ENCODE data around the gene GPR160.

The GPR160 gene

GRCh38 chr3:170027233-170028102, 10.3 kb upstream of the GPR160 start:
- DNase-seq (ENCODE audit: low read depth): no peak

DNA sequence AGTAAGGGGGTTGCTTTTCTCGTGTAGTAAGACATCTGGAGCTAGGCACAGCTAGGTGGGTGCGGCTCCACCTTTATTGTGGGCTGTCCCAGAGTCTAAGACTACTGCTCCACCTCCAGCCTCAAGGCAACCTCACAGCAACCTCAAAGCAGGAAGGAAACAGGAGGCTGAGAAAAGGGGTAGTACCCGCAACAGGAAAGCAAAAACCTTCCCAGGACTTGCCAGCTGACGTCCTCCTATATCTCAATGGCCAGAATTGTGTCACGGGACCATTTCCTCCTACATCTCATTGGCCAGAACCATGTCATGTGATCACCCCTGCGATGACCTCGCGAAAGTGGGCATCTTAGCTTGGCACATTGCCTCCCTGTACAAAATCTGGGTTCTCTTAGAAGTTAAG, 4.3 kb upstream of the GPR160 start:
- DNase-seq (ENCODE audit: low read depth): no peak

GRCh38 chr3:170038434-170039110, 777 bp downstream of the GPR160 start:
- DNase-seq (ENCODE audit: low read depth): no peak

- DNase-seq (ENCODE audit: low read depth): no peak
These were observed 2.6 kb downstream of the GPR160 start for GRCh38 chr3:170040418-170040817.

DNA sequence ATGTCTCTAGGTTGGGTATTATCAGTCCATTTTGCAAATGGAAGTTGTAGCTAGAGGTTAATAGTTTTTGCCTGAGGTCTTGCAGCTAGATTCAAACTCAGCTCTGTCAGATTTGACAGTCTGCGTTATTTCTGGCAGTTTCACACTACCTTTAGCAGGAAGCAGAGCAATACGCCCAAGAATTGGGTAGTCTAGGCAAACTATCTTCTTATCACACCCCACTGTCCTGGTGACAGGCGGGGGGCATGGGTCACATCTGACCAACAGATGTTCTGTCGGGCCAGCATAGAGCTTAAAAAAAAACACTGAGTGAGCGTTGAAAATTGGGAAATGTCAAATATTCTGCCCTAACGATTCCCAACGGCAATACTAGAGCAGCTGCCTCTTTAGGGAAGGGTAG, 5.7 kb downstream of the GPR160 start:
- no peak for DNase-seq (ENCODE audit: low read depth)

GRCh38 chr3:170044271-170044670, 6.5 kb downstream of the GPR160 start:
- no peak for DNase-seq (ENCODE audit: low read depth)

DNA sequence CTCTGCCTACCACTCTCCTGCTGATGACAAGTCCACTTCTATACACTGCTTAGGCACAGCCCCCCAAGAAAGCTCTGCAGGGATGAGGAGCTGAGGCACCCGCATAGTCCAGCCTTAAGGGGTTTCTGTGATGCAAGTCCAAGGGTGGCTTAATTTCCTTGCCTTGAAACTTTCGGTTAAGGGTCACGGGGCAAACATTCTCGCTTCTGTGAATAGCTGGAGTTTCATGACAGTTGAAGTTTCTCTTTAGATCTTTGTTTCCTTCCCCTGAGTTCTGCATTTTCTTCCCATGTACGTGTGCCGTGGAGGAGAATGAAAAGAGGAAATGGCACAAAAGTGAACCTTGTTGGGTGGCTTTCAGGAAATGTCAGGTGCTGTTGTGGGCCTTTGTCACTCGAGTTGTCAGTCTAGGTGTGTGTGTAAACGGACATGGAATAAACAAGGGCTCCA, 7.0 kb downstream of the GPR160 start:
- no peak for DNase-seq (ENCODE audit: low read depth)

- no peak for DNase-seq (ENCODE audit: low read depth)
These were observed 8.7 kb downstream of the GPR160 start for GRCh38 chr3:170046269-170047132.

DNA sequence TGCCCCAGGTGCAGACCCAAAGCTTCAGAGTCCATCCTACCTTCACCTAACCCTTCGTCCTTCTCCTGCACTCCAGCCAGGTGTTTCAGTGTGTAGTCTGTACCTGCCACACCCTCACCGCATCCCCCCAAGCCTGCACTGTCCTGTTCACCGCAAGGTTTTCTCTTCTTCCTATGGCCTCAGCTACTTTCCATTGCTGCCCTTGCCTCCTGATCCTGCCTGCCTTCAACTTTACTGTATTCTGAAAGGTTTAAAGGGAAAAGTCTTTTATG, 9.3 kb downstream of the GPR160 start:
- no peak for DNase-seq (ENCODE audit: low read depth)

DNA sequence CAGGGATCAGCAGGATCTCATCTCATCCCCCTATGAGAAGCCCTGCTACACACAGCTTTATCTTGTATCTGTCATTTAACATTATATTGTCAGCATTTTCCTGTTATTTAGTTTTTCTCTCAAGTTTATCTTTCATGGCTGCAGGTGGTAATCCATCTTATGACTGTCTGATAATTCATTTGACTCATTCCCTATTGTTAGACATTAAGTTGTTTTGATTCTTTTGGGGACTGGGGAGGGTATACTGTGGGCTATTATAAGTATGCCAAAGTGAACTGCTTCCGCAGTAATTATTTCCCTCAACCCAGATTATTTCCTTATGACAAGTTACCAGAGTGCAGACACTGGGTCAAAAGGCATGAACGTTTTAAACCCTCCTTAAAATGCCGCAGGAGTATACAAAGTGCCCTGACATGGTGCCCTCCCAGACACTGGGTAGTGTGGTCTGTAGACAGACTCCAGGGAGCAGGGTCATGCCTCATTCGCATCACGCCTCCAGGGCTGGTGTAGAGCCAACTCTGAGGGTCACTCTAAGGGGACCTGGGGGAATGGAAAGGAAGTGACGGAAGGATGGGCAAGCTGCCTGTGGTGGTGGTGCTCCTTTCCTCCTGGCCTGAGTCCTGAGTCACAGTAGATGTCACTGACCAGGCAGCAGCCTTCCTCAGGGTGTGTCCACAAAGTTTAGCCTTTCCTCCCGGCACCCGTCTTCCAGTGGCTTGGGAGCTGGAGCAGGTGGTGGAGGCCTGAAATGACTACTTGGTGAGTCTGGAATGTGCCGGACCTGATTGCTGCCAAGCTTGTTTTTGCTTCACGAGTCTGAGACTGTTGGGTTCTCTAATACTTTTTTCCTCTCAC, 11.6 kb downstream of the GPR160 start:
- no peak for DNase-seq (ENCODE audit: low read depth)

DNA sequence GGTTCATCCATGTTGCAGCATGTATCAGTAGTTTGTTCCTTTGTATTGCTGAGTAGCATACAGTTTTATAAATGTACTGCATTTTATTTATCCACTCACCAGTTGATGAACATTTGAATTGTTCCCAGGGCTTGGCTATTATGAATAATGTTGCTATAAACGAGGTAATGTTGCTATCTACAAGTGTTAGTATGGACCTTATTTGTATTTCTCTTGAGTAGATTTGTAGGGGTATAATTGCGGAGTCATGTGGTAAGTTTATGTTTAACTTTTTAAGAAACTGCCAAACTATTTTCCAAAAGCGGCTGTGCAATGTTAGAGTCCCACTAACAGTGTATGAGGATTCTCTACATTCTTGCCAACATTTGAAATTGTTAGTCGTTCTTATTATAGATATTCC, 13.0 kb downstream of the GPR160 start:
- DNase-seq (ENCODE audit: low read depth): no peak

- DNase-seq (ENCODE audit: low read depth): no peak
These were observed 14.6 kb downstream of the GPR160 start for GRCh38 chr3:170052398-170052797.

- DNase-seq (ENCODE audit: low read depth): no peak
These were observed 16.4 kb downstream of the GPR160 start for GRCh38 chr3:170054204-170054603.

DNA sequence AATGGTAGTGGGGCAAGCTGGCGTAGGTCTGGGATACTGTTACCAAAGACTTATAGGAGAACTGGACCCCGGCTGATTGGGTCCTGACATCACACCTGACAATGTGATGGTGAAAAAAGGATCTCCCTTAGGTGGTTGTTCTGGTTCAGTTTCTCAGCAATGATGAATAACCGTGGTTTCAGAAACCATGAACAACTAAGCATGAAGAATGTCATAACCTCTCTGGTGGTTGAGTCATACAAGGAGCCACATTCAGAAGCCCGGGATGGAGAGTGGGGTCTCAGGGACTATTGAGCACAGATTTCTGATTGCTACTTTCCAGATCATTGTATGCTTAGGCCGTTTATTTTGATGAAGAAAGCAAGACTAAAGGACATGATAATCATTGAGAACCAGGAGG, 17.4 kb downstream of the GPR160 start:
- no peak for DNase-seq (ENCODE audit: low read depth)

DNA sequence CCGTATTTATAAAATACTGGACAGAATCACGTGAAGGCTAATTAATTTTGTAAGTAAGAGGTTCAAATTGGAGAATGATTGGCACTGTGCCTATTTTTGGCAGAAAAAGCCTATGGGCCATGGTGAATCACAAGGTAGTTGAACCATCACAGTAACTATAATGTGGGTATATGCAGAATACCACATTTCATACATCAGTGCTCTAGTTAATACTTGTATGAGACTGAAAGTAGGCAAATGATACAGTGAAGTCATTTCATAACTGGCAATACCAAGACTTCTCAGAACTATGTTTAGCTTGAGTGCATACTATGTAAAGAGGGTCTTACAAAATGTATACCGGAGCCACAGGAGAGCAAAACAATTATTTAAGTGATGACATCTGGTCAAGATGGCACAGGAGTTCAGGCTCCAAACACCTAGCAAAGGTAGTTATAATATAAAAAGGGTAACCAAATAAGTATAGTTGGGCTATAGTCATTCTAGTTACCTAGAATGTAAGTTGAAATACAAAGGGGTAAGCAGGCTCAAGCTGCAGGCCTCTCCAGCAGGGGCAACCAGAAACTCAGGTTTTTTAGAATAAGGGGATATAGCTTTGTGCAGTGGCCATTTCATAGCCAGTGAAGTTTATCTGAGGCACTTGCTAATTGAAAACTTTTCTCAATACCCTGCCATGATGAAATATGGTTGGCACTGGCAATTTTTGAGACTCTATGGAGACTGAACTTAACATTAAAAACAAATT, 19.1 kb downstream of the GPR160 start:
- no peak for DNase-seq (ENCODE audit: low read depth)

DNA sequence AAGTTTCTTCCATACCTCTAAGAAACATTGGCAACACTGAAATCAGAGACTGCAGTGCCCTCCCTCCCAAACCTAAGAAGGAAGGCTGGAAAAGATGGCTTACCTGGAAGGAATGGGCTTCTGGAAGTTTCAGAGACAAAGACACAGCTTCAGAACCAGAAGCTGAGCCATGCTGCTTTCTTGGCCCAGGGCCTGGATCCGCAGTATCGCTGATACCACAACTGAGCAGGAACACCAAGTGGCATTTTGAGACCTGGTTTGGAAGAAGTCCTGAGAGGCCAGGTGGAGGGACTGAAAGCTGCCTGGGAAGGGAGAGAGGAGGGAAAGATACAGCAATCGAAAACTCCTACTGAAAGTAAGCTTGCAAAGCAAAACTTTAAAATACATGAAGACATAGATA, 19.8 kb downstream of the GPR160 start:
- no peak for DNase-seq (ENCODE audit: low read depth)

GRCh38 chr3:170058127-170058526, 20.3 kb downstream of the GPR160 start:
- no peak for DNase-seq (ENCODE audit: low read depth)

DNA sequence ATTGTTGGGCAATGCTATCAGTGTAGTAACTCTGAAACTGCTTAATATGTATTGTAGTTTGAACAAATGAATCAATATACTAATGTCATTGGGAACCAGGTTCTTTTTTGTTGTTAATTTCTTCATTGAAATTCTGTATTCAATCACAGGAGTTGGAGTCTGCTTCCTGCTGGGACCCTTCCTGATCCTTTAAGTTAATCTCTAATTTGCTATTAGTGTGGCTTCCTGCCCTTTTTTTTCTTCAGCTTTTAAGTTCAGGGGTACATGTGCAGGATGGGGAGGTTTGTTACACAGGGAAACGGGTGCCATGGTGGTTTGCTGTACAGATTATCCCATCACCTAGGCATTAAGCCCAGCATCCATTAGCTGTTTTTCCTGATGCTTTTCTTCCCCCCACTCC, 21.7 kb downstream of the GPR160 start:
- no peak for DNase-seq (ENCODE audit: low read depth)

DNA sequence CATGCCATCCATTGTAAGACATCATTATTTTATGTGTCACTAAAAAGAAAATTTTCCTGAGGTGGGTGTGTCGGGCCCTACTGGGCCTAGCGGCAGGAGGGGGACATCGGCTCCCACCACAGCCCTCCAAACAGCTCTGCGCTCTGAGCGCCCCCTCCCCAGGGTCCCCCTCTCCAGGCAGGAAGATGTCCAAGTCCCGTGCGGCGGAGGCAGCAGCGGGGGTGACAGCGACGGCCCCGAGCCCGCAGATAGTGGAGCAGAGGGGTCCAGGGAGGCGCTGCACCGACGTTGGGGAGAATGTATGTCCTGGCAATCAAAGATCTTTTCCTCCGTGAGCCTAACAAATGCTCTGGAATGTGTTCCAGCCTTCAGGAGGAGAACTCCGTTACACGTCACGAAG, 24.3 kb downstream of the GPR160 start:
- DNase-seq (ENCODE audit: low read depth): no peak

- no peak for DNase-seq (ENCODE audit: low read depth)
These were observed 25.0 kb downstream of the GPR160 start for GRCh38 chr3:170062769-170063168.

- DNase-seq (ENCODE audit: low read depth): no peak
These were observed 25.9 kb downstream of the GPR160 start for GRCh38 chr3:170063691-170064090.
